Measurements from ENCODE around the gene XXYLT1.

Gene XXYLT1

DNA sequence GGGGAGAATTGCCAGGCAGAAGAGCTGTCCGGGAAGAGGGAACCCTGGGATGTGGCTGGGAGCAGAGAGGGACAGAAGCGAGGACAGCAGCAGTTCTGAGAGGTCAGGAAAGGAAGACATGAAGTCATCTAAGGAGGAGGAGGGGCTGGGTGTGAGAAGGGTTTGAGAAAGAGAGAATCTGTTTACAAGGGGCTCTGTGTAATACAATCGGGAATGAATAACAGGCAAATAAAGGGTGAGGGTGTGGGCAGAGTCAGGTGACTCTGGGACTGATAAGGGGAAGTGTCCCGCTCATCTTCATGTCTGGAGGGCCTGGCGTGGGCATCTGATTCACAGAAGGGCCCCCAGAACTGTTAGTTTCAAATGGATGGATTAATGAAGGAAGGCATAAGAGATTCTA, 191.3 kb downstream of the XXYLT1 start:
- Histone ChIP-seq H3K4me3 (IDR thresholded peaks at IDR 0.05; ENCODE audit: insufficient read depth, low read depth, low read length) (no peak overlapping the region), H3K79me2 (ENCODE audit: insufficient read depth, low read depth) (no peaks in the 10 kb centered on the region), H3K4me1 (ENCODE audit: low read depth, poor library complexity, severe bottlenecking) (no peaks in the 10 kb centered on the region), H3K4me2 (no peak overlapping the region), H3K27ac (no peak overlapping the region), H3K36me3 (ENCODE audit: insufficient read depth) (no peaks in the 10 kb centered on the region), H3K27me3 (ENCODE audit: insufficient read depth, low read depth) (no peaks in the 10 kb centered on the region), H2AFZ (ENCODE audit: low read depth) (no peak overlapping the region), H4K20me1 (ENCODE audit: insufficient read depth) (no peaks in the 10 kb centered on the region), H3K9ac (no peak overlapping the region)
- TF ChIP-seq, protein P1, sequence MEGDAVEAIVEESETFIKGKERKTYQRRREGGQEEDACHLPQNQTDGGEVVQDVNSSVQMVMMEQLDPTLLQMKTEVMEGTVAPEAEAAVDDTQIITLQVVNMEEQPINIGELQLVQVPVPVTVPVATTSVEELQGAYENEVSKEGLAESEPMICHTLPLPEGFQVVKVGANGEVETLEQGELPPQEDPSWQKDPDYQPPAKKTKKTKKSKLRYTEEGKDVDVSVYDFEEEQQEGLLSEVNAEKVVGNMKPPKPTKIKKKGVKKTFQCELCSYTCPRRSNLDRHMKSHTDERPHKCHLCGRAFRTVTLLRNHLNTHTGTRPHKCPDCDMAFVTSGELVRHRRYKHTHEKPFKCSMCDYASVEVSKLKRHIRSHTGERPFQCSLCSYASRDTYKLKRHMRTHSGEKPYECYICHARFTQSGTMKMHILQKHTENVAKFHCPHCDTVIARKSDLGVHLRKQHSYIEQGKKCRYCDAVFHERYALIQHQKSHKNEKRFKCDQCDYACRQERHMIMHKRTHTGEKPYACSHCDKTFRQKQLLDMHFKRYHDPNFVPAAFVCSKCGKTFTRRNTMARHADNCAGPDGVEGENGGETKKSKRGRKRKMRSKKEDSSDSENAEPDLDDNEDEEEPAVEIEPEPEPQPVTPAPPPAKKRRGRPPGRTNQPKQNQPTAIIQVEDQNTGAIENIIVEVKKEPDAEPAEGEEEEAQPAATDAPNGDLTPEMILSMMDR (conservative IDR thresholded peaks at IDR 0.05; ENCODE audit: low read depth, low read length), result no peak

GRCh38 chr3:195078891-195079440, 192.0 kb downstream of the XXYLT1 start:
- TF ChIP-seq, protein P1 (conservative IDR thresholded peaks at IDR 0.05; ENCODE audit: low read depth, low read length), result no peak
- Histone ChIP-seq H3K4me2 (no peak overlapping the region), H2AFZ (ENCODE audit: low read depth) (no peak overlapping the region), H3K27ac (no peak overlapping the region), H3K4me3 (IDR thresholded peaks at IDR 0.05; ENCODE audit: insufficient read depth, low read depth, low read length) (no peak overlapping the region), H3K79me2 (ENCODE audit: insufficient read depth, low read depth) (no peaks in the 10 kb centered on the region), H4K20me1 (ENCODE audit: insufficient read depth) (no peaks in the 10 kb centered on the region), H3K9ac (no peak overlapping the region), H3K27me3 (ENCODE audit: insufficient read depth, low read depth) (no peaks in the 10 kb centered on the region), H3K36me3 (ENCODE audit: insufficient read depth) (no peaks in the 10 kb centered on the region), H3K4me1 (ENCODE audit: low read depth, poor library complexity, severe bottlenecking) (no peaks in the 10 kb centered on the region)

DNA sequence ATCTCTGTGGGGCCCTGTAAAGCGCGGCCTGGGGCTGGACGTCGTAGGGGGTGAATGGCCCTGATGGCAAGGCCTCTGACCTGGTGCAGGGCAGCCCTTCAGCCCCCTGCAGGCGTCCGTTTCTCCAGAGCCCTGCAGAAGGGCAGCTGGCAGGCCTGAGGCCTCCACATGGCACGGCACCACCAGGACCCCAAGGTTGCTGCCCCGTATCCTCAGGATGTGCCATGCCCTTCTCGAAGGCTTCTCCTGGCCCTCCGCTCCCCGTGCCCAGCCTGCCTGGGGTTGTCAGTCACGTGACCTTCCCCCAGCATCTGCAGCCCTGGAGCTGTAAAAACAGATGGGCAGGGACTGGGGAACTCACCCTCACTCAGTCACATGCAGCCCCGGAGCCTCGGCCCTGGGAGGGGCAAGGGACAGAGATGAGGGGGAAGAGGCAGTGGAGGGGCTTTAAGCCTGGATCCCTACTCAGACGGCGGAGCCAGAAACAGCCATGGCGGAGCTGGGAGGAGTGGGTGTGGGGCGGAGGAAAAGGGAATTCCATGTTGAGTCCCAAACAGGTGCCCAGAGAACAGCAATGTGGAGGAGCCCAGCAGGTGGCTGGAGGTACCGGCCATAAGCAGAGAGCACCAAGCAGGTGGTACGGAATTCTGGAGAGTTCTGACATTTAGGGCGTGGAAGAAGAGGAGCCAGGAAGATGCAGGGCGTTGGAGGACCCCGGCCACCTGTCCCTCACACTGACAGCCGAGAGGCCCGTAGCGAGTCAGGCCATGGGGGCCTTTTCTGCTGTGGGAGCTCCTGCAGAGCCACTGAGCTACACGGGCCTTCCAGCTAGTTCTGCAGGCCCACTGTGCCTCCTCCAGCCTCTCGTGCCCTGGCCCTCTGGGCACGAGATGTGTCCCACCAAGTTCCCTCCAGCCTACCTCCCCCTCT, 193.1 kb downstream of the XXYLT1 start:
- no peaks in the 10 kb centered on the region for H4K20me1 ChIP-seq (ENCODE audit: insufficient read depth)
- H3K79me2 ChIP-seq (ENCODE audit: insufficient read depth, low read depth), result no peaks in the 10 kb centered on the region
- no peaks in the 10 kb centered on the region for H3K4me1 ChIP-seq (ENCODE audit: low read depth, poor library complexity, severe bottlenecking)
- no peak overlapping the region for H3K9ac ChIP-seq
- H3K36me3 ChIP-seq (ENCODE audit: insufficient read depth), result no peaks in the 10 kb centered on the region
- TF ChIP-seq, protein P1 (conservative IDR thresholded peaks at IDR 0.05; ENCODE audit: low read depth, low read length), result no peak
- H3K27ac ChIP-seq, result no peak overlapping the region
- H3K4me3 ChIP-seq (IDR thresholded peaks at IDR 0.05; ENCODE audit: insufficient read depth, low read depth, low read length), result no peak overlapping the region
- H3K4me2 ChIP-seq, result no peak overlapping the region
- H2AFZ ChIP-seq (ENCODE audit: low read depth), result no peak overlapping the region
- no peaks in the 10 kb centered on the region for H3K27me3 ChIP-seq (ENCODE audit: insufficient read depth, low read depth)

DNA sequence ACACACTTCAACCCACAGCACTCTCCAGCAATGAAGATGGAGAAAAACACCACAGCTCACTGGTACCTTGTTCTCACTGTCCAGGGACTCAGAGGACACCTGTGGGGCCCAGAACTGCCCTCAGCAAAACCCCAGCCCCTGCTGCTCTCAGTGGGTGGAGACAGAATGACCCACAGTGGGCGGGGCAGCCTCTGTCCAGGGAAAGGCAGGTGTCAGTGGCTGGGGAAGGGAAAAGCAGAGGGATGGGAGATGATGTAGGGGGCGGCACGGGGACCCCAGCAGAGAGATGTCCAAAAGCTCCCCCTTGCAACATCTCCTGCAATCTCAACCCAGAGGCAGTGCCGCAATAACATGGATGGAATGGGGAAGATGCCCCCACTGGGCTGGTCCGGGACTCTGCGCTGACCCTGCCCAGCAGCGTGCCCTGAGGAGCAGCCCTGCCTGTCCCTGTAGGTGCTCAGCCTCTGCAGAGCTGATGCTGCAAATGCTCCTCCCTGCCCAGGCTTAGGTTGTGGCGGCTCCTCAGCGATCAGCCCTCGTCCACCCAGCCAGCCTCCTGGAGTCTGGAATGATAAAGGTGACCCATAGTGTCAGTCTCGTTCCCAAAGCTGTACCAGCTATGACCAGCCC, 193.9 kb downstream of the XXYLT1 start:
- Histone ChIP-seq H3K36me3 (ENCODE audit: insufficient read depth) (no peaks in the 10 kb centered on the region), H4K20me1 (ENCODE audit: insufficient read depth) (no peaks in the 10 kb centered on the region), H3K9ac (no peak overlapping the region), H3K4me2 (no peak overlapping the region), H3K4me1 (ENCODE audit: low read depth, poor library complexity, severe bottlenecking) (no peaks in the 10 kb centered on the region), H3K79me2 (ENCODE audit: insufficient read depth, low read depth) (no peaks in the 10 kb centered on the region), H3K4me3 (IDR thresholded peaks at IDR 0.05; ENCODE audit: insufficient read depth, low read depth, low read length) (no peak overlapping the region), H3K27me3 (ENCODE audit: insufficient read depth, low read depth) (no peaks in the 10 kb centered on the region), H3K27ac (no peak overlapping the region), H2AFZ (ENCODE audit: low read depth) (no peak overlapping the region)
- TF ChIP-seq, protein P1 (conservative IDR thresholded peaks at IDR 0.05; ENCODE audit: low read depth, low read length), result no peak
